B cell (primary cell): ENCODE data around the gene HEG1. TPM values are rescaled to one million over a fixed set of nuclear protein-coding genes. Genes with fewer than 3 reads are reported as not detected.

Source experiments
- ATAC-seq: fragments of 200-7000 bp; cut with Tn5 transposase; one replicate; pipeline ENCODE4 v1.10.0; 2021; ENCODE audit warnings: low read depth, mild to moderate bottlenecking, moderate number of reproducible peaks, moderate library complexity
- CTCF ChIA-PET: fragments of 350-600 bp; sonication (Branson Sonifier 250); formaldehyde crosslinking; loops from one replicate; lab custom pipeline; 2021; ENCODE audit warnings: antibody characterized with exemption, inconsistent platforms; lab: Charles Lee
- POLR2A ChIA-PET: fragments of 350-600 bp; sonication (Branson Sonifier 250); formaldehyde crosslinking; loops from one replicate; lab custom pipeline; 2021; ENCODE audit warnings: antibody characterized with exemption; lab: Charles Lee
- DNase-seq: peaks from one replicate; pipeline ENCODE4 v3.0.0; 2013
- H2AFZ ChIP-seq: 2 replicates; pipeline ENCODE4 v1.6.1; 2012; ENCODE audit warnings: mild to moderate bottlenecking, low read depth, low read length; ENCODE audit not compliant: insufficient read depth, poor library complexity, severe bottlenecking
- H3K27ac ChIP-seq, 2 donors: 1 replicate in 1 of 2; 2 replicates in 1 of 2; pipeline ENCODE4 v1.5.1; 2012 to 2013; ENCODE audit warnings: low read length in 2 of 2, mild to moderate bottlenecking in 2 of 2, moderate library complexity in 1 of 2
- H3K27me3 ChIP-seq, 4 experiments: fragments of 200-600 bp in 1 of 4; sonication (generic) in 1 of 4; replicated peaks in 1 of 4; 1 replicate in 2 of 4; 2 replicates in 2 of 4; pipeline versions ENCODE4 v1.6.1 to v1.7.0; 2013 to 2016; ENCODE audit warnings: low read length in 3 of 4, mild to moderate bottlenecking in 2 of 4, mixed read lengths in 1 of 4, moderate library complexity in 1 of 4; ENCODE audit not compliant: insufficient read depth in 4 of 4, control insufficient read depth in 3 of 4; ENCODE audit errors: control extremely low read depth in 1 of 4
- H3K36me3 ChIP-seq, 2 experiments: replicated peaks in 1 of 2; 1 replicate in 1 of 2; 2 replicates in 1 of 2; pipeline versions ENCODE4 v1.6.1 to v1.7.1; 2013; ENCODE audit warnings: low read length in 1 of 2; ENCODE audit not compliant: insufficient read depth in 2 of 2, control insufficient read depth in 1 of 2; ENCODE audit errors: control extremely low read depth in 1 of 2, extremely low read depth in 1 of 2
- H3K4me1 ChIP-seq, 2 donors: fragments of 200-600 bp in 1 of 2; sonication (generic) in 1 of 2; 1 replicate in 1 of 2; 2 replicates in 1 of 2; pipeline versions ENCODE4 v1.5.1 to v1.6.1; 2013 to 2017; ENCODE audit warnings: low read length in 2 of 2; ENCODE audit not compliant: control insufficient read depth in 2 of 2, insufficient read depth in 2 of 2
- H3K4me2 ChIP-seq: replicated peaks from 2 replicates; pipeline ENCODE3; 2012; ENCODE audit warnings: mild to moderate bottlenecking, low read depth, low read length; ENCODE audit not compliant: poor library complexity, severe bottlenecking
- H3K4me3 ChIP-seq, 5 experiments: fragments of 200-600 bp in 1 of 5; sonication (generic) in 1 of 5; 1 replicate in 3 of 5; 2 replicates in 2 of 5; pipeline versions ENCODE4 v1.5.1 to v1.7.0; 2011 to 2016; ENCODE audit warnings: low read length in 4 of 5, mild to moderate bottlenecking in 4 of 5, low read depth in 2 of 5, control low read depth in 1 of 5, moderate library complexity in 1 of 5; ENCODE audit not compliant: insufficient read depth in 1 of 5; ENCODE audit errors: control extremely low read depth in 1 of 5, extremely low read depth in 1 of 5
- H3K79me2 ChIP-seq: fragments of 200-600 bp; sonication (generic); one replicate; pipeline ENCODE4 v1.6.0; 2016; ENCODE audit warnings: low read length; ENCODE audit not compliant: control insufficient read depth, insufficient read depth
- H3K9ac ChIP-seq: fragments of 200-600 bp; sonication (generic); 2 replicates; pipeline ENCODE4 v1.6.1; 2017; ENCODE audit warnings: mild to moderate bottlenecking, low read length, moderate library complexity
- H3K9me3 ChIP-seq, 3 donors: one replicate each; pipeline versions ENCODE4 v1.6.1 to v1.7.1; 2013; ENCODE audit warnings: low read length in 2 of 3; ENCODE audit not compliant: control insufficient read depth in 2 of 3, insufficient read depth in 1 of 3; ENCODE audit errors: control extremely low read depth in 1 of 3
- H4K20me1 ChIP-seq: 2 replicates; pipeline ENCODE4 v1.6.0; 2012; ENCODE audit warnings: mild to moderate bottlenecking, low read length; ENCODE audit not compliant: insufficient read depth, control insufficient read depth, poor library complexity, severe bottlenecking
- H3K27ac Mint-ChIP-seq: one replicate; pipeline ENCODE4 v1.8.0; 2021; ENCODE audit warnings: mixed read lengths
- H3K27me3 Mint-ChIP-seq: one replicate; pipeline ENCODE4 v1.8.0; 2021; ENCODE audit warnings: mixed read lengths
- H3K4me1 Mint-ChIP-seq: one replicate; pipeline ENCODE4 v1.8.0; 2021; ENCODE audit warnings: mixed read lengths
- H3K4me3 Mint-ChIP-seq: one replicate; pipeline ENCODE4 v1.8.0; 2021; ENCODE audit warnings: mixed read lengths
- H3K9me3 Mint-ChIP-seq: one replicate; pipeline ENCODE4 v1.8.0; 2022; ENCODE audit warnings: mixed read lengths; ENCODE audit not compliant: insufficient read depth
- EZH2 ChIP-seq: IDR thresholded peaks from 2 replicates; pipeline ENCODE4 v1.6.1; 2012; ENCODE audit warnings: borderline replicate concordance, low read depth, mild to moderate bottlenecking, moderate library complexity, low read length; ENCODE audit not compliant: insufficient read depth, poor library complexity, severe bottlenecking
- WGBS: methylation state at CpG from one replicate; pipeline ENCODE4 v1.1.5; 2013; ENCODE audit warnings: missing lambda C conversion rate; ENCODE audit not compliant: insufficient coverage; 5-methylcytosine and 5-hydroxymethylcytosine counted together
- intact Hi-C: fragments of 100-400 bp; cut with micrococcal nuclease; formaldehyde crosslinking; loops from one replicate; pipeline ENCODE4 v1.10.0; 2022
- polyA plus RNA-seq: library from polyadenylated mRNA; depleted of rRNA; stranded (reverse); fragments of >200 nt; gene quantifications from 2 replicates; pipeline ENCODE4 v1.2.3, GENCODE V29; 2012
- total RNA-seq, 2 donors: library from RNA; stranded (reverse); fragments of 120-200 nt in 1 of 2; gene quantifications; 1 replicate in 1 of 2; 2 replicates in 1 of 2; pipeline versions ENCODE4 v1.2.3 to v1.2.4, GENCODE V29; 2013 to 2022
- TF ChIP-seq, protein P1 (sequence below): fragments of 200-600 bp; IDR thresholded peaks from one replicate; pipeline ENCODE4 v1.8.0; 2022; ENCODE audit warnings: antibody characterized with exemption, mild to moderate bottlenecking

HEG1 gene
- total and polyA plus RNA-seq, 2 donors (not counting 1 experiment from before 2014, with no cell fraction given), result 5.1 to 9.2 TPM

DNA sequence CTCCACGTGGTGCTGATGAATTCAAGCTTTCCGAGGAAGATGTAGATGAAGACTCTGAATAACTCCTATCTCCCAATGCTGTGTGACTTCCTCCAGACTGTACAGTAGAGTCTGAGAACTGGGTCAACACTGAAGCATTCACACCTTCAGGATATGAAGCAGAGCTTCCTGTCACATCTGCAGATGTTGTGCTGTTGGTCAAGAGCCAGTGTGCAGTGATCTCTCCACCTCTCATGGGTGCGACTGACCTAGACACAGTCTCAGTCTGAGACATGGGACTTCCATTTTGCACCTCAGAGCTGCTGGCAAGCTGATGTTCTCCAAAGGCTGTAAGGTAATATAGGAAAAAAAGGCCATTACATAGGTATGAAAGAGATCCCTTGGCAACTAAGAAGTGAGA, 36.5 kb downstream of the HEG1 start:
- ATAC-seq (no peak), DNase-seq (no peak)
- Mint-ChIP-seq H3K9me3 (no peaks in the 10 kb centered on the region), H3K4me3 (no peak overlapping the region), H3K4me1 (peaks cover 7% of the 10 kb centered on the region), H3K27me3 (no peaks in the 10 kb centered on the region), H3K27ac (no peak overlapping the region)
- WGBS, result no CpG with 5 or more reads among the region's 3 CpGs
- Histone ChIP-seq H3K27ac (no peak overlapping the region), H3K36me3 (peaks cover 4 to 24% of the 10 kb centered on the region in 2 experiments), H3K9me3 (no peaks in the 10 kb centered on the region), H3K9ac (no peak overlapping the region), H3K79me2 (no peaks in the 10 kb centered on the region), H2AFZ (no peak overlapping the region), H4K20me1 (no peaks in the 10 kb centered on the region), H3K4me2 (no peak overlapping the region), H3K4me3 (no peak overlapping the region), H3K27me3 (no peaks in the 10 kb centered on the region), H3K4me1 (peaks cover 0 to 6% of the 10 kb centered on the region in 2 donors)
- ChIA-PET POLR2A (no interaction called here), CTCF (interaction anchor here (0.6 kb wide), 2 partner anchors 19 to 419 kb away, joined by 3 read pairs; no protein-coding TSS in a partner anchor)
- intact Hi-C loops, result no loop called here
- TF ChIP-seq EZH2, result no peak
- TF ChIP-seq, protein P1, sequence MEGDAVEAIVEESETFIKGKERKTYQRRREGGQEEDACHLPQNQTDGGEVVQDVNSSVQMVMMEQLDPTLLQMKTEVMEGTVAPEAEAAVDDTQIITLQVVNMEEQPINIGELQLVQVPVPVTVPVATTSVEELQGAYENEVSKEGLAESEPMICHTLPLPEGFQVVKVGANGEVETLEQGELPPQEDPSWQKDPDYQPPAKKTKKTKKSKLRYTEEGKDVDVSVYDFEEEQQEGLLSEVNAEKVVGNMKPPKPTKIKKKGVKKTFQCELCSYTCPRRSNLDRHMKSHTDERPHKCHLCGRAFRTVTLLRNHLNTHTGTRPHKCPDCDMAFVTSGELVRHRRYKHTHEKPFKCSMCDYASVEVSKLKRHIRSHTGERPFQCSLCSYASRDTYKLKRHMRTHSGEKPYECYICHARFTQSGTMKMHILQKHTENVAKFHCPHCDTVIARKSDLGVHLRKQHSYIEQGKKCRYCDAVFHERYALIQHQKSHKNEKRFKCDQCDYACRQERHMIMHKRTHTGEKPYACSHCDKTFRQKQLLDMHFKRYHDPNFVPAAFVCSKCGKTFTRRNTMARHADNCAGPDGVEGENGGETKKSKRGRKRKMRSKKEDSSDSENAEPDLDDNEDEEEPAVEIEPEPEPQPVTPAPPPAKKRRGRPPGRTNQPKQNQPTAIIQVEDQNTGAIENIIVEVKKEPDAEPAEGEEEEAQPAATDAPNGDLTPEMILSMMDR, result no peak

DNA sequence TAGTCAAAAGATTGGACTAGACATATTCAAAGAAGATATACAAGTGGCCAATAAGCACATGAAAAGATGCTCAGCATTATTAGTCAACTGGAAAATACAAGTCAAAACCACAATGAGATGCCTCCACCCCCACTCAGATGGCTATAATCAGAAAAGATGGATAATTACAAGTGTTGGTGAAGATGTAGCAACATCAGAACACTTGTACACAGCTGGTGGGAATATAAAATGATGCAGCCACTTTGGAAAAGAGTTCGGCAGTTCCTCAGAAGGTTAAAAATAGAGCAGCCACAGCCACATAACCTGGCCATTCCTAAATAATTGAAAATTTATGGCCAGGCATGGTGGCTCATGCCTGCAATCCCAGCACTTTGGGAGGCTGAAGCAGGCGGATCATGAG, 38.4 kb downstream of the HEG1 start:
- peaks cover 3% of the 10 kb centered on the region for H3K4me1 Mint-ChIP-seq

More for the DNA sequence above, 38.4 kb downstream of the HEG1 start:
- H3K9me3 Mint-ChIP-seq, result no peaks in the 10 kb centered on the region
- H3K9me3 ChIP-seq, result no peaks in the 10 kb centered on the region
- no peaks in the 10 kb centered on the region for H3K27me3 Mint-ChIP-seq
- no peaks in the 10 kb centered on the region for H4K20me1 ChIP-seq
- TF ChIP-seq, protein P1, result no peak
- no peak for TF ChIP-seq EZH2
- H3K79me2 ChIP-seq, result no peaks in the 10 kb centered on the region
- H3K4me1 ChIP-seq, result peaks cover 0 to 6% of the 10 kb centered on the region in 2 donors
- no peak overlapping the region for H3K4me2 ChIP-seq
- H3K27ac Mint-ChIP-seq, result no peak overlapping the region
- ATAC-seq (no peak), DNase-seq (no peak)
- H3K9ac ChIP-seq, result no peak overlapping the region
- no peak overlapping the region for H3K4me3 ChIP-seq
- intact Hi-C loops, result no loop called here
- no peak overlapping the region for H3K4me3 Mint-ChIP-seq
- H3K27ac ChIP-seq, result no peak overlapping the region
- peaks cover 4 to 42% of the 10 kb centered on the region in 2 experiments for H3K36me3 ChIP-seq
- CTCF ChIA-PET, result no interaction called here
- WGBS, result 100% methylated on average over 1 of the region's 2 CpGs
- no peak overlapping the region for H2AFZ ChIP-seq
- no peaks in the 10 kb centered on the region for H3K27me3 ChIP-seq
- POLR2A ChIA-PET, result no interaction called here
